C1 segment of cervical spinal cord (tissue), 14 donors: ENCODE measurements around the gene TRDMT1.
A peak's percentile ranks its signal among the peaks of the same experiment; 100 is the strongest.

ENCODE experiments used
- DNase-seq, 14 donors: peaks; one replicate each; lab custom pipeline; 2025; lab: John Stamatoyannopoulos, UW

The TRDMT1 gene

DNA sequence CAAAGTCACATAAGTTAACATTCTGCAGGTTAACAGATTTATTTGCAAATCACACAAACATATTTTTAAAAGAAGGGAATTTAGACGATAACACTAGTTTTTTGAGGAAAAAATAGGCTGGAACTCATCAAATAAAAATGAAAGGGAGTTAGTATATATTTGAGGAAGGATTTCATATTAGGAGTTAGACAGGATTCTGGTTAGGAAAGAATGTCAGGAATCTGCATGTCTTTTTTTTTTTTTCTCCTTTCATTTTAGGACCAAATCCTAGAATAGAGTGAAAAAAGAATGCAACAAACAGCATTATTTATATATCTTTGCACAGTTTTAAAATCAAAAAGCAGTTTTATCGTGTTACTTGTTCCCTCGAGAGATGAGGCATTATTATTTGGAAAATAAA is 8.9 kb upstream of the TRDMT1 start:
- no peak for DNase-seq

DNA sequence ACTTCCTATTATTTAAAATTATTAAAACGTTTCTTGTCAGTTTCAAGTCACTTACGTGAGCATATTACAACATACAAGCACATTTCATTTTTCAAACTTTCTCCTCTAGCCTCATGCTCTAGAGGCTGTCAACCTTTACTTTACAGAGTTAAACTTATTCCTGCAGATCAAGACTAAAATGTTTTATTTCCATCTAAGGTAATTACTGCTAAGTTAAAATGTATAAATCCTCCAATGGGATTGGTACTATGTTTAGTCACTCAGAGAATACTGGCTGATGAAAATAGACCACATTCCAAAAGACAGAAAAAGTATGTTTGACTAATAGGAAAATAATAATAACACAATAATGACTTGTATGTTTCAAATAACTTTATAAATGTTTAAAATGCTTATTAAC is 8.4 kb upstream of the TRDMT1 start:
- DNase-seq = no peak

DNA sequence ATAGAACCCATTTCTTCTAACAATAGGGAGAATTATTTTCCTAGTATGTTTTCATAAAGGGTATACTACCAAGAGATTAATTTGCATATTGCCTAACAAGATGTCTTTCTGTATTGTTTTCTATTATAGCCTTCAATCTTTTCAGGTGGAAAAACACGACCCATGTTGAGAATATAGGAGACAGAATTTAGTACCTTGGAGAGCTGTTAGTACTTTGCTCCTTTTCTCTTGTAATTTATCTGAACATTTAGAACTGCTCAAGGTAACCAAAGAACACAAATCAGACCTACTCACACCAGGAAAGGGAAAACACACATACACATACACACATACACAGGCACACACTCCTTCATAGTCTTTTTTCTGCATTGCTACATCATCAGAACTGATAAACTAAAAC is 7.8 kb upstream of the TRDMT1 start:
- DNase-seq = no peak

DNA sequence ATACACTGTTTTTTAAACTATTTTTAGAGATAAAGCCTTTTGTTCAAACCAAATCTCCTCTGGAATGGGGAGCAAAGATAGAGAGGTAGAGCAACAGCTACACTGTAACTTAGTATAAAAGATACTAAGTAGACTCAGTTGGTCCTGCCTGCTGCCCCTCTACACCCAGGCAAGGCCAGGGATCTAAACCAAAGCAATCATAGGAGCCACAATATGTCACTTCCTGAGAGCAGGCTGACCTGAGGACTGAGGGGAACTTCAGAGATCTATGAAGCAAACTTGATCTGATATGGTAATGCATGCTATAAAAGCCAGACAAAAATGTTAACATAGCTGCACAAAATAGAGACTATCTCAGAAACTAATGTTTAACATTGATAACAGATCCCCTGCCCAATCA is 7.0 kb upstream of the TRDMT1 start:
- DNase-seq = no peak

DNA sequence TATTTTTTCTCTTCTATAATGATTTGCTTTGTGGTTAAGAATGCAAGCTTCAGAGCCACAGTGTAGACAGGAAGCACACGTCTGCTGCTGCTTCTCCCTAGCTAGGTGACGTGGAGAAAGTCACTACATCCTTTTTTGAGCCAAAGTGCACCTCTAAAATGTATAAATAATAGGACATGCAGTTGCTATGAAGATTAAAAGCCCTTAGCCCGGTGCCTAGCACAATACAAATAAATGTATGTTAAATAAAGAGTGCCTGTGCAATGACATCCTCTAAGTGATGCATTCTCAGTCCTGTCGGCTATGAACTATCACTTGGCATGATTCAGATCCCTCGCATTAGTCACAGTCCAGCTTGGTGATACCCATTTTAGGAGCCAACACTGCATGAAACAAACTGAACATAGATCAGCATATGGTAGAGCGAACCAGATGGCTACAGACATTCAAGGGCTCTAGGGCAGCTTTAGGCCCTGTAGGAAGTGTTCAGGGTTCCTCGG is 4.8 kb upstream of the TRDMT1 start:
- peak in 1 of 14 donors; percentile 71 for DNase-seq

DNA sequence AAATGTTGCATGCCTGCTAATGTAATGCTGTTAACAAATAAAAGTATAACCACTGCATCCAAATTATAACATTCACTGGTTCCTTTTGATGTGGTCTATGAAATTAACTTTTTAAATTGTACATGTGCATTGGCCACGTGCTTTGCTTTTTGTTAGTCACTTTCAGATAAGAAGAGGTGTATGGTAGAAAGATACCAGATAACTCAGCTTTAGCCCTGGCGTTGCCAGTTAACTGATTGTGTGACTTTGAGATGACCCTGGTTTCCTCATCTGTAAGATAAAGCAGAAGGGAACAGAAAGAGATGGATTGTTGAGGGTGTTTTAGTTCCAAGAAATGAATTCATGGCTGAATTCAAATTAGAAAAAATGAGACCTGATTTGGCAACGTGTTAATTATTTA is 1.9 kb upstream of the TRDMT1 start:
- DNase-seq = no peak

DNA sequence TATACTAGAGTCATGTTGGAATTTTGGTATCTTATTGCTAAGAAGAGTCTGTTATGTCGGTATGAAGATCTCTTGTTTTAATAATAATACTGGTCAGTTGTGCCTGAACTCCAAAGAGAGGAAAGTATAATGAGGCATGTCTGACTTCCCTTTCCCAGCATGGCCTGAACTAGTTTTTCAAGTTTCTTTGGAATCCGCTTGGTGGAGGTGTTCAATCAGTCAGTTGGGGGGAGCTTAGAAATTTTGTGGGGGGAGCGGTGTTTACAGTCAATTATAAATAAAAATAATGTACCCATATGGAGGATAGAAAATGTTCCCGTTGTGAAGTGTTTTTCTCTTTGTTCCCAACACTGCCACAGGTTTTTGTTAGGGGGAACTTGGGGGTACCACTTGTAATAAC is 1.5 kb upstream of the TRDMT1 start:
- DNase-seq = no peak

DNA sequence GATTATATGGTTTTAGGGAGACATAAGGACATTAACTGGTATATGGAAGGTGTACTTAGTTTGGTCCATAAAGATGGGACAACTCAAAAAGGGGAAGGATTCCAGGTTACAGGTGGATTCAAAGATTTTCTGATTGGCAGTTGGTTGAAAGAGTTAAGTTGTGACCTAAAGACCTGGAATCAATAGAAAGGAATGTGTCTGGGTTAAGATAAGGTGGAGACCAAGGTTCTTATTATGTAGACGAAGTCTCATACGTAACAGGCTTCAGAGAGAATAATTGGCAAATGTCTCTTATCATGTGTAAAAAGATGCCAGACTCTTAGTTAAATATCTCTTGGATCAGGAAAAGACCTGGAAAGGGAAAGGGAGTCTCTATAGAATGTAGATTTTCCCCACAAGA is 1.0 kb upstream of the TRDMT1 start:
- DNase-seq = no peak

DNA sequence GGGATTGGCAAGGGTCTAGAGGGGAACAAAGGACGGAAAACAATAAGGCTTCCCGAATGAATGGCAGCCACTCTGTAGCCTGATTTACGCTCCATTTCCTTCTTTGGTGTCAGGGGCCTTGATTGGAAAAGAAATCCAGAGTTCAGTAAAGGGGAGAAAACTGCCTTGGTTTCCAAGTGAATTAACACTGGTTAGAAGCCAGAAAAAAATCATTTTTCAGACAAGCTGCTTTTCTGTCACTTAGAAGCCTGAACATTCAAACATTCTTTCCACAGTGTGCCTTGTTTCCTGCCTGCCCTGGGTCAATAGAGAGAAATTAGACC is 283 bp upstream of the TRDMT1 start:
- DNase-seq = no peak

DNA sequence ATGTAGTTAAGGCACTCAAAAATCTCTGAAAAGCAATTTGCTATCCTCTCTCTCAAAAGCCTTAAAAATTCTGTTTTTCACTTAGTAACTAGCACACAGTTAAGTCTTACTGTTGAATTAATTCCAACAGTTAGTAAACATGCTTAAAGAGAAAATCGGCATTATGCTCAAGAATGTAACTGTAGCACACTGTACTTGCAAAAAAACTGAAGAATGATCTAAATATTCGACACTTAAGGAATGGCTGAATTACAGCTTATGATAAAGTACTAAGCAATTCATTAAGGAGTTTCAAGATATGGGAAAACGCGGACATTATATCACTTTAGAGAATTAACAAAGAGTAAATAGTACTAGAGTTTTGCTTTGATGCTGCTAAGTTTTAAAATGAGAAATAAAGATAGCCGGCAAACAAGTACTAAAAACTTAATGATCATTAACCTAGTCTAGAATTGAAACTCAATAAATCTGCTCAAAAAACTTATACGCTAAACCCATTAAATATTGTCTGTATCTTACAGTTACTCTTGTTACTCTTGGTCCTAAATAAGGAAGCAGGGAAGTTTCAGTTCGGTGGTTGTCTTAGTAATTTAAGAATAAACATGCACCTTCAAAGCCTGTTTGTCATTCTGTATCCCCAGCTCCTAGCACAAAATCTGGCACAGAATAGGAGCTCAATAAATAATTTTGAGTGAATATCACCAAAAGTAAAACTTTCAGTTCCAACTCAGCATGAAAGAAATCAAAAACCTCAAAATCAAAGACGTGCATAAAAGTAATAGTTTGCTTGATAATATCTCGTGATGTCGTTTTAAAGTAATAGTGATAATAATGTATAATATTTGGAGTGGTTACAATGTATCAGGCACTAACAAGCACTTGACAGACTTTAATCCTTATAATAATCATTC is 1.2 kb downstream of the TRDMT1 start:
- peak in 1 of 14 donors; percentile 41 for DNase-seq

DNA sequence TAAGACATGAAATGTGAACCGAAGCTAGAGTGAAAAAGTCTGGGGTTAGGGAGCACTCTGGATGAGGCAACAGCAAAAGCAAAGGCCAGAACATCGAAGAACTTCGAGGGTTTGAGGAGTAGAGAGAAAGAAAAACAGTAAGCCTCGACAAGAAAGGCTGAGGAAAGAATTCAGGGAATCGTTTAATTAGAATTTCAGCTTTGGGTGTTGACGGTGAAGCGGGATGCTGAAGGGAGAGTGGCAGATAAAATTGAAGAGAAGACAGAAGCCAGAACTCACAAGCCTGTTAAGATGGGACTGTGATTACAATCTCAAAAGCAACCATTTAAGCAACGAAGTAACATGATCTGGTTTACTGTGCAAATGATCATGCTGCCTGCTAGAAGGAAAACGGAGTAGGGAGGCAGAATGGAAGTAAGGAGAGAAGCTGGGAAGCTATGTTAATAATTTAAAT is 2.1 kb downstream of the TRDMT1 start:
- no peak for DNase-seq

DNA sequence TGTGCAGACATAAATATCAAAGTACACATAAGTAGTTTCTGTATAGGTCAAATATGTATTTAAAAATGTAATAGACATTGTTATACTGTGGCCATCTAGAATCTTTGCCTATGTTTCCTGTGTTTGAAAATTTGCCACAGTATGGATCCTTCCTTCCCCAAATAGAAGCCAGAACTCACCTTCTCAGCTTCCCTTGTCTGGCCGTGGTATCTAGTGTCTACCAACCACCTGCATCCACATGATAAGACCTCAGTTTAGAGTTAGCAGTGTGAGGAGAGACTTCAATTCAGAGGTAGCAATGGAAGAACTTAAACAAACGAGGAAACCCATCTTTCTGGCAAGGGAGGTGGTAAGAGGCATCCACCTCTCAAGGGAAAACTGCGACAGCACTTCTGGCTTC is 4.9 kb downstream of the TRDMT1 start:
- DNase-seq = no peak

DNA sequence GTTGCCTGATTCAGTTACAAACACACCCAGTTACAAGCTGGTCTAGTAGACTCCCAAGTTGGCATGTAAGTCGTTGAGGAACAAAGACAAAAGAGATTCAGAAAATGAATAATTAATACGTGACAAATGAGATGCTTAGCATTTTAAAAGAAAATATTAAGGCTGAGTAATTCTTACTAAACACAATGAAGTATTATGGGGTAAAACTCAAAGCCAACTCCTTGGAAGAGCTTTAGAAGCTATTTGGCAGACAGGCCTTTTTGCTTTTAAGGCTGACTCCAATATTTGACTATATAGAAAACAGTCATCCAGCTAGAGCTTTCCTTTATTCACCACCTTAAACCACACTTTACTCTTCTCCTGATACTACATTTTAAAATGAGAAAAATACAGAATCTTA is 5.4 kb downstream of the TRDMT1 start:
- DNase-seq = no peak

DNA sequence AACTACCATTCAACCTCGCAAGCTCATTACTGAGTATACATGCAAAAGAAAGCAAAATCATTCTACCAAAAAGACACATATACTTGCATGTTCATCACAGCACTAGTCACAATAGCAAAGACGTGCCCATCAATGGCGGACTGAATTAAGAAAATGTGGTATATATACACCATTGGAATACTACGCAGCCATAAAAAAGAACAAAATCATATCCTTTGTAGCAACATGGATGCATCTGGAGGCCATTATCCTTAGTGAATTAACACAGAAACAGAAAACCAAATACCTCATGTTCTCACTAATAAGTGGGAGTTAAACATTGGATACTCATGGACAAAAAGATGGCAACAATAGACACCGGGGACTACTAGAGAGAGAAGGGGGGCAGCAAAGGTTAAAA is 6.4 kb downstream of the TRDMT1 start:
- DNase-seq = no peak

DNA sequence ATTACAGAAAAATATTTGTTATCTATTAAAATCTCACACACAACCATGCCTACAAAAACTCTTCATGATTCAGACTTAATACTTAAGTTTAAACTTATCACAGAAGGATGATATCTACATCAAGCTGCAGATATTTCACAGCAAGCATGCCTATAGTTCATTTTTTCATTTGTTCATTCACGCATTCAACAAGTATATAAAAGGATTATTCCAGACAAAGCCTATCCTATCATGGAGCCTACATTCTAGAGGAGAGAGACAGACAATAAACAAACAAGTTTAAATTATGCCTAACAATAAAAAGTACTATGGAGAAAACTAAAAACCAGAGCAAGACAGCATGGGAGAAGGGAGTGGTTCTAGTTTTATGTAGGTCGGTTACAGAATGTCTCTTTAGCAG is 10.9 kb downstream of the TRDMT1 start:
- DNase-seq = no peak

DNA sequence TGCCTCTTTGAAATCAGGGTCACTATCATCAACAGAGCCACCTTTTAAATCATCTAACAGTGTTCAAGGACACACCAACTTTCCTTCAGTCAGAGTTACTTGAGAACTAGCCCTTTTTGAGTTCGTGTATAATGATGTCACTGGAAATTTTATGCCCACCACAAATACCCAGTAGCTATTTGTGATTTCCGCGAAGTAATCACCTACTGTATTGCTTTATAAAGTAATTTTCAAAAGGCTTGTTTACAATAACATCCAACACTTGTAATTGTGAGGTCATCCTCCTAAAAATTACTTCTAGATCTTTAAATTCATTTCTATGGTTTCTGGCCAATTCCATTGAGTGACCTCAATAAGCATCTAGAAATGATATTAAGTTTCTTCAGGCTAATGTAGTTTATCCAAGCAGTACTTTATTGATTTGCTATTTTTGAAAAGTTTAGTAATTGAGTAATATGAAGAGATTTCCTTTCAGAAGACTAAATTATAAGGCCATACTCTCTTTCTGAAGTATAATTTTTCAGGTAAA is 12.8 kb downstream of the TRDMT1 start:
- DNase-seq = no peak

DNA sequence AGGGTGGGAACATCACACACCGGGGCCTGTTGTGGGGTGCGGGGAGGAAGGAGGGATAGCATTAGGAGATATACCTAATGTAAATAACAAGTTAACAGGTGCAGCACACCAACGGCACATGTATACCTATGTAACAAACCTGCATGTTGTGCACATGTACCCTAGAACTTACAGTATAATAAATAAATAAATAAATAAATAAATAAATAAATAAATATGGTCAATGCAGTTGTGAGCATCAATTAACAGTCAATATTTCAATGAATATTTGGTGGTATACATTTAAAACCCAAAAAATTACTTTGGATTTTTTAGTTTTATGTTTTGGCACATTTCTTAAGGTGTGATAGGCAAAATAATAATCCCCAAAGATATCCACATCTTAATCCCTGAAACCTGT is 15.6 kb downstream of the TRDMT1 start:
- DNase-seq = no peak

DNA sequence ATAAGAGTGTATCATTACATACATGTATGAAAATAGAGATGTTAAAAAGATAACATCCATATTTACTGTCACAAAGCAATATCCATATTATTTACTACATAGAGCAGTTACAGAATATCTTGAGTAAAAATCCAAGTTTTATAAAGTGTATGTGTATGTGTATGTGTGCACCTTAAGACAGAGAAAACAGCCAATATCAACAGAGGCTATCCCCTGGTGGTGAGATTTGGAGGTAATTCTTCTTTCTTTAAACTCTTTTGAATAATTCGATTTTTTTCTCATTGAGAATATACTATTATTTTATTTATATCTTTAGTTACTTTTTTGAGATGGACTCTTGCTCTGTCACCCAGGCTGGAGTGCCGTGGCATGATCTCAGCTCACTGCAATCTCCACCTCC is 18.4 kb downstream of the TRDMT1 start:
- DNase-seq = no peak

DNA sequence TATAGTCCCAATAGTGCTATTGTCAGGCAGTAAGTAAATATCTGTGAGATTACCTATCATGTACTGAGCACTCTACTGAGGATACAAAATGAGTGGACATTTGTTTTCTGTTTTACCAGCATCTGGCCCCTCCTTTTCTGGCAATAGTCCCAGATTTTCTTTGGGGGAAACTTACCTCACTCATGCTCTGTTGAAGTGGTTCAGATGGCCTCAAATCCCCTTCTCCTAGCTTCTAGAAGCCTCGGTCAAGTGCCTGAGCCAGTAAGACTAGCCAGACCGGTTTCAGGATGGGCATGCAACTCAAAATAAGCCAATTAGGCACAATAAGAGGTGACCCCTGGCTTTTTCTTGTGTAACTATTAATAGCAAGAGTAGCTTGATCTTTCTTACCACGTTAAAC is 19.7 kb downstream of the TRDMT1 start:
- DNase-seq = no peak

DNA sequence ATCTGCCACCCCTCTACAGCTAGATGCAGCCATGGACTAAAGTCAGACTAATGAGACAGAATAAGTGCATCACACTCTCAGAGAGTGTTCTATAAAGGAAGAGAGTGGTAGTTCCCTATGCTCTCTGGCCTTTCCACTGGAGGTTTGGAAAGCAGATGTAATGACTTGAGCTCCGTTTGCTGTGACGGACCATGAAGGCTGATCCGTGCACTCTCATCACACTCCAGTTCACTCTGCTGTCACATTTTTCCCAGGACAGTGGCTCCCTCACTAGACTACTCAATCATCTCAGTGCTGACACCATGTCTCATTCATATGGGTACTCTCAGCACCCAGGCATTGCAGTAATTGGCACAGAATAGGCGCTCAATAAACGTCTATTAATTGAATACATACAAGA is 20.4 kb downstream of the TRDMT1 start:
- no peak for DNase-seq

DNA sequence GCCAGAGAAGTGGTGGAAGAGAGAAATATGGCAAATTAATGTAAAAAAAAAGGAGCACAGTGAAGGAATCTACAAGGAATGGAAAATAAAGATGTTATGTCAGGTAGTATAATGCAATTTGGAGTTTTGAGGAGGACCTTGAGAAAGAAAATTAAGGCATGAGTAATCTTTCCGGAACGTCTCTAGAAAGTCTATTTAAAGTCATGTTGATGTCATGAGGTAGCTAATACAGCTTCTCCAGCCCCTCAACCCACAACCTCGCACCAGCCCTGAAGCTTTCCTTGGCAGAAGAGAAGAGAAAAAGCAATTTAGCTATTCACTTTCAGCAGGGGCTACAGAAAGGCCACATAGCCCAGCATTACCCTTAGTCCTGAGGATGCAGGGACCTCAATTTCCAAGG is 22.5 kb downstream of the TRDMT1 start:
- DNase-seq = no peak

DNA sequence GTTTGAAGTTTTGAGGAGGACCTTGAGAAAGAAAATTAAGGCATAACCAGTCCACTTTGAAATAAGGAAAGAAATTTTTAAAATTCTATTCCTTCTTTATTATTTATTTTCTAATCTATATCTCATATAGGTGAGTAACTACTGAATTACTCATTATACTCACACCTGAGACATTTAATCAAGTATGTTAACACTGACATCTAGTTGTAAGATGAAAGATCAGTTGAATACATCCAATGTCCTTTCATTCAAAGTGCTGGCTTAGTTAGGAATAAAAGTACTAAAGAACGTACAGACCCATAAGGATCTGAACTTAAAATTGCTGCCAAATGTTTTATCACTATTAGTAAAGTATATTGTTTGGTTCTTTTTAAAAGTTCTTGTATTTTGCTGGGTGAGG is 23.5 kb downstream of the TRDMT1 start:
- DNase-seq = no peak

DNA sequence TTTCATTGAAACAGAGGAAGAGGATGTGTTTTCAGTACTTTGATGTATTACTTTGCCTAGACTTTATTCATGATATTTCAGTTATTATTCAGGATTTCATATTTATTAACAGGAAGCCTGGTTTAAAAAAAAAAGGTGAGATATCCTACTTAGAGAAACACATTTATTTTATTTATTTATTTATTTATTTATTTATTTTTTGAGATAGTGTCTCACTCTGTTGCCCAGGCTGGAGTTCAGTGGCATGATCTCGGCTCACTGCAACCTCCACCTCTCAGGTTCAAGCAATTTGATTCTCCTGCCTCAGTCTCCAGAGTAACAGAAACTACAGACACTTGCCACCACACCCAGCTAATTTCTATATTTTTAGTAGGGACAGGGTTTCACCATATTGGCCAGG is 24.5 kb downstream of the TRDMT1 start:
- DNase-seq = no peak

DNA sequence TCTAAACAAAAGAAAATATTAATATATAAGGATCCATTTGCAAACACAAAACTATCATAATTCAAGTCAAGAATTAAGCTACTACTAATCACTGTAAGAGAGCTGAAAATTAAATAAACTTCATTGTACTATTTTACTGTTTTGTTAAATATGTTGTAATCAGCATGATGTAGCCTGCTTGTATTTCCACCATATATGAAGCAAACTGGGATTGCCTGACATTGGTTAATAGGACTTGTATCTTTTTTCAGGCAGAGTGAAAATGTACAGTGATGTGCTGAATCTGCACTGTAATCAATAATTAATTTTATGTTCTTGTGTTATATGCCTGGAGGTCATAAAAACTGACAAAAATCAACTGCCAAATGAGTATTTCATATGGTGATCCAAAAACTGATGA is 25.4 kb downstream of the TRDMT1 start:
- no peak for DNase-seq
